ENCODE measurements around the gene FRMPD4. TPM values are rescaled to one million over a fixed set of nuclear protein-coding genes. Genes with fewer than 3 reads are reported as not detected.

The FRMPD4 gene
- total RNA-seq, 1 experiment from 2014 or later: 1.4 TPM

DNA sequence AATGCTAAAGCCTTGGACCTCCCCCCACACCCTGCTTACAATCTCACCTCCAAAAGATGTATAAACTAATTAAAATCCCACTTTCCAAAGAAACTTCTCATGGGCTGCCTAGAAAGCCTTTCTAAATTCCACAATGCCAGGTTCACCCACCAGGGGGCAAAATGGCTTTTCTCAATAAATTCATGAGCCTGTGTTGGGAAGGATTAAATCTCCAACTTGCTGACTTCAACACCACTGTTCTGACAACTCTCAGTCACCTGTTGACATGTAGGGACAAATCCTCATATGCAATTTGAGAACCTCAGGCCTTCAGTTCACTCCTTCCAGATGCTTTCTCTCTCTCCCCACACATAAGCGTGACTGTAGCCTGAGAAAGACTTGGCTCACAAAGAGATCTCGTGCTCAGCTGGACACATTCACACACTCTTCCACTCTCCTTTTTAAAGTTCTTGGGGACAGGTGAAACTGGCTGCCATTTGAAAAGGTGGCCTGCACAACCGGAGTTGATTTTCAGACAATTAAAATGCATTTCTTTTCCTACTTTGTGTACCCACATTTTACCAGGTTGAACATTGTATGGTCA lies 564.3 kb downstream of the FRMPD4 start:
- Mint-ChIP-seq H3K27me3 (ENCODE audit: low read depth) (no peaks in the 10 kb centered on the region), H3K4me1 (peaks cover 13% of the 10 kb centered on the region), H3K27ac (no peak overlapping the region), H3K9me3 (no peaks in the 10 kb centered on the region), H3K4me3 (no peak overlapping the region), H3K36me3 (no peaks in the 10 kb centered on the region)
- DNase-seq (ENCODE audit: low spot score) (peak; percentile 30), ATAC-seq (no peak)
- POLR2A ChIA-PET: no interaction called here
- CTCF ChIA-PET: interaction anchor here (3.6 kb wide), 1 partner anchor 68 kb away, joined by 23 read pairs; no protein-coding TSS in a partner anchor
- no peak for TF ChIP-seq ZNF121 (CRISPR knock-in tag; IDR thresholded peaks at IDR 0.05)
- TF ChIP-seq, protein P1, sequence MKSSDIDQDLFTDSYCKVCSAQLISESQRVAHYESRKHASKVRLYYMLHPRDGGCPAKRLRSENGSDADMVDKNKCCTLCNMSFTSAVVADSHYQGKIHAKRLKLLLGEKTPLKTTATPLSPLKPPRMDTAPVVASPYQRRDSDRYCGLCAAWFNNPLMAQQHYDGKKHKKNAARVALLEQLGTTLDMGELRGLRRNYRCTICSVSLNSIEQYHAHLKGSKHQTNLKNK (CRISPR knock-in tag; IDR thresholded peaks at IDR 0.05): no peak
- TF ChIP-seq, protein P2, sequence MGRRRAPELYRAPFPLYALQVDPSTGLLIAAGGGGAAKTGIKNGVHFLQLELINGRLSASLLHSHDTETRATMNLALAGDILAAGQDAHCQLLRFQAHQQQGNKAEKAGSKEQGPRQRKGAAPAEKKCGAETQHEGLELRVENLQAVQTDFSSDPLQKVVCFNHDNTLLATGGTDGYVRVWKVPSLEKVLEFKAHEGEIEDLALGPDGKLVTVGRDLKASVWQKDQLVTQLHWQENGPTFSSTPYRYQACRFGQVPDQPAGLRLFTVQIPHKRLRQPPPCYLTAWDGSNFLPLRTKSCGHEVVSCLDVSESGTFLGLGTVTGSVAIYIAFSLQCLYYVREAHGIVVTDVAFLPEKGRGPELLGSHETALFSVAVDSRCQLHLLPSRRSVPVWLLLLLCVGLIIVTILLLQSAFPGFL (CRISPR knock-in tag; IDR thresholded peaks at IDR 0.05; ENCODE audit: borderline replicate concordance): no peak
- no peak for TF ChIP-seq ZNF532 (CRISPR knock-in tag; IDR thresholded peaks at IDR 0.05; ENCODE audit: borderline replicate concordance)
- TF ChIP-seq TEAD1 (CRISPR knock-in tag; IDR thresholded peaks at IDR 0.05): no peak
- no peak for TF ChIP-seq TP53 (CRISPR knock-in tag; IDR thresholded peaks at IDR 0.05)

- DNase-seq (ENCODE audit: low spot score) (no peak), ATAC-seq (no peak)
- H3K27me3 Mint-ChIP-seq (ENCODE audit: low read depth): no peaks in the 10 kb centered on the region
- peaks cover 15% of the 10 kb centered on the region for H3K4me1 Mint-ChIP-seq
- ChIA-PET CTCF (interaction anchor here (2.1 kb wide), 1 partner anchor 67 kb away, joined by 14 read pairs; no protein-coding TSS in a partner anchor), POLR2A (no interaction called here)
- H3K27ac Mint-ChIP-seq: no peak overlapping the region
- no peaks in the 10 kb centered on the region for H3K36me3 Mint-ChIP-seq
- H3K9me3 Mint-ChIP-seq: no peaks in the 10 kb centered on the region
- TF ChIP-seq JAZF1 (CRISPR knock-in tag; IDR thresholded peaks at IDR 0.05): no peak
- TF ChIP-seq, protein P3, sequence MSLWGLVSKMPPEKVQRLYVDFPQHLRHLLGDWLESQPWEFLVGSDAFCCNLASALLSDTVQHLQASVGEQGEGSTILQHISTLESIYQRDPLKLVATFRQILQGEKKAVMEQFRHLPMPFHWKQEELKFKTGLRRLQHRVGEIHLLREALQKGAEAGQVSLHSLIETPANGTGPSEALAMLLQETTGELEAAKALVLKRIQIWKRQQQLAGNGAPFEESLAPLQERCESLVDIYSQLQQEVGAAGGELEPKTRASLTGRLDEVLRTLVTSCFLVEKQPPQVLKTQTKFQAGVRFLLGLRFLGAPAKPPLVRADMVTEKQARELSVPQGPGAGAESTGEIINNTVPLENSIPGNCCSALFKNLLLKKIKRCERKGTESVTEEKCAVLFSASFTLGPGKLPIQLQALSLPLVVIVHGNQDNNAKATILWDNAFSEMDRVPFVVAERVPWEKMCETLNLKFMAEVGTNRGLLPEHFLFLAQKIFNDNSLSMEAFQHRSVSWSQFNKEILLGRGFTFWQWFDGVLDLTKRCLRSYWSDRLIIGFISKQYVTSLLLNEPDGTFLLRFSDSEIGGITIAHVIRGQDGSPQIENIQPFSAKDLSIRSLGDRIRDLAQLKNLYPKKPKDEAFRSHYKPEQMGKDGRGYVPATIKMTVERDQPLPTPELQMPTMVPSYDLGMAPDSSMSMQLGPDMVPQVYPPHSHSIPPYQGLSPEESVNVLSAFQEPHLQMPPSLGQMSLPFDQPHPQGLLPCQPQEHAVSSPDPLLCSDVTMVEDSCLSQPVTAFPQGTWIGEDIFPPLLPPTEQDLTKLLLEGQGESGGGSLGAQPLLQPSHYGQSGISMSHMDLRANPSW (CRISPR knock-in tag; conservative IDR thresholded peaks at IDR 0.05; ENCODE audit: low read depth): no peak
- H3K4me3 Mint-ChIP-seq: no peak overlapping the region
These were observed 566.4 kb downstream of the FRMPD4 start for GRCh38 chrX:12704706-12705105.

DNA sequence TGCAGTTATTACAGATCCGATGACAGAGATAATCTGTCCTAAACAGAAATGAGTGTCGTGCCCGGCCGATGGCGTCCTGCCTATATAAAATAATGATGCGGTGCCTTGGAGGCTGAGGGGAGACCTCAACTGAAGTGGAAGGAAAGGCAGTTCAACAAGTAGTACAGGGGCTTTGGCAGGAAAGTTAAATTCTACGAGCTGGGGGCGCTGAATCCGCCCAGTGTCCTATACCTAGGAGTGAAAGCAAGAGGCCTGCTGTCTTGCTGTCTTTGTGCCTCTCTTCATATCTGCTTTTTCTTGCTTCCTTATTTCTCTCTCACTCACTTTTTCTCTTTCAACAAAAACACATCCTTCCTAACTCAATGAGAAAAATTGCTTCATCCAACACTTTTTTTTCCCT lies 570.8 kb downstream of the FRMPD4 start:
- Mint-ChIP-seq H3K27me3 (ENCODE audit: low read depth) (no peaks in the 10 kb centered on the region), H3K27ac (no peak overlapping the region), H3K36me3 (no peaks in the 10 kb centered on the region), H3K4me1 (peaks cover 2% of the 10 kb centered on the region; the same call in 1 of the 2 replicates), H3K4me3 (no peak overlapping the region), H3K9me3 (no peaks in the 10 kb centered on the region)
- CTCF ChIA-PET: interaction anchor here (0.8 to 2.3 kb wide), 5 partner anchors 12 to 629 kb away, joined by 3 to 16 read pairs (median 4); no protein-coding TSS in a partner anchor
- DNase-seq (ENCODE audit: low spot score) (peak; percentile 72), ATAC-seq (peak; percentile 89)
- POLR2A ChIA-PET: no interaction called here
- TF ChIP-seq ETV6 (CRISPR knock-in tag; IDR thresholded peaks at IDR 0.05) (no peak), ZNF232 (CRISPR knock-in tag; IDR thresholded peaks at IDR 0.05) (no peak), GABPB1 (CRISPR knock-in tag; IDR thresholded peaks at IDR 0.05) (no peak), USF2 (CRISPR knock-in tag; IDR thresholded peaks at IDR 0.05) (no peak), ZSCAN18 (CRISPR knock-in tag; IDR thresholded peaks at IDR 0.05) (no peak), CBFB (CRISPR knock-in tag; IDR thresholded peaks at IDR 0.05; ENCODE audit: low read depth) (no peak), KAT7 (CRISPR knock-in tag; IDR thresholded peaks at IDR 0.05; ENCODE audit: borderline replicate concordance) (no peak), ZNF423 (CRISPR knock-in tag; IDR thresholded peaks at IDR 0.05) (no peak)
- TF ChIP-seq, protein P4, sequence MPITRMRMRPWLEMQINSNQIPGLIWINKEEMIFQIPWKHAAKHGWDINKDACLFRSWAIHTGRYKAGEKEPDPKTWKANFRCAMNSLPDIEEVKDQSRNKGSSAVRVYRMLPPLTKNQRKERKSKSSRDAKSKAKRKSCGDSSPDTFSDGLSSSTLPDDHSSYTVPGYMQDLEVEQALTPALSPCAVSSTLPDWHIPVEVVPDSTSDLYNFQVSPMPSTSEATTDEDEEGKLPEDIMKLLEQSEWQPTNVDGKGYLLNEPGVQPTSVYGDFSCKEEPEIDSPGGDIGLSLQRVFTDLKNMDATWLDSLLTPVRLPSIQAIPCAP (CRISPR knock-in tag; IDR thresholded peaks at IDR 0.05): no peak

All from WTC11 (cell line).